ENCODE data around the gene STK32C. TPM values are rescaled to one million over a fixed set of nuclear protein-coding genes. Genes with fewer than 3 reads are reported as not detected.

Gene STK32C
- total and polyA plus RNA-seq, 2 experiments from 2014 or later, result 8.8 to 9.8 TPM

DNA sequence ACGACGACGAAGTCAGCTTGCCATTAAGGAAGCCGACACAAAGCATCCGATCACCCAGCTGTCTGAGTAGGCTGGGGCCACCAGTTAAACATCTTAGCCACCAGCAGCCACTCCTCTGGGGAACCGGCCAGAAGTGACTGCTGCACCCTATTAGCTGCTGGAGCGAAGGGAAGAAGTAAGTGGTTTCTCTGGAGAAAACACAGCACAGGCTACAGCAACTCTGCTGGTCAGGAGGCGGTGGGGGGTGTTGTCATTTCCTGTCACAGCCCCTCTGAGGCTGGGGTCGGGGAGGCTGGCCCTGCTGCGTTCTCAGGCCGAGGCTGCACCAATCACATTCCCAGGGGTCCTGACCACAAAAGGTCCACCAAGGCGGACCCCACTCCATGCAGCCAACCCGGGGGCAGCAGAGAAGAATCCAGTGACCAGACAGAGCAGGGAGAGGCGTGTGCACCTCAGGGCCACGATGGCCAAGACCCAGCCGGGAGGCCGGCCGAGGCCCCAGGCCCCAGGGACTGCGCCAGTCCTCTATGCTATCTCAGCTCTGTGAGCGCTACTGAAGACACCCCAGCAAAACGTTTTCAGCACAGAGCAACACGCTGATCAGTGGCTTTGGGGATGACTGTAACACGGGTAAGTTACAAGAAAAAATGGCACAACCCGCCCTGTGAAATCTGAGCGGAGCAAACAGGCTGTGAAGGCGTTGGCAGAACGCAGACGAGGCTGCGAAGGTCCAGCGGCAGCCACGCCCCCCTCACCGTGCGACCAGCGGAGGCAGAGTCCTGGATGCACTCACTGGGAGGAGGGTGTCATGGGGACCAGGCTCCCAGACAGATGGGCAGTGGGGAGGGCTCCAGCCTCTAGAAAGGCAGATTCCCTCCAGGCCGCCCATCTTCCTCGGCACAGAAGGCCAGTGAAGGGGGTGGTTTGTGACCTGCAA lies 24.8 kb downstream of the STK32C start:
- Histone ChIP-seq H3K27ac (no peak overlapping the region), H3K27me3 (replicated peaks; ENCODE audit: insufficient read depth) (peaks cover 23% of the 10 kb centered on the region; the same call in 1 of the 2 replicates), H3K9ac (no peak overlapping the region), H3K9me2 (ENCODE audit: insufficient read depth) (no peaks in the 10 kb centered on the region), H3K36me3 (ENCODE audit: low read depth) (no peaks in the 10 kb centered on the region), H3K4me3 (peak overlapping the region; percentile 11; the same call in 1 of the 2 replicates), H2AFZ (no peak overlapping the region), H3K4me2 (ENCODE audit: unreplicated experiment) (peak overlapping the region; percentile 28), H3K9me3 (ENCODE audit: low read depth) (no peaks in the 10 kb centered on the region), H3F3A (ENCODE audit: insufficient read depth) (no peaks in the 10 kb centered on the region), H3K79me2 (ENCODE audit: insufficient read depth) (no peaks in the 10 kb centered on the region), H4K20me1 (ENCODE audit: insufficient read depth) (no peaks in the 10 kb centered on the region), H3K4me1 (ENCODE audit: insufficient read depth) (peaks cover 3% of the 10 kb centered on the region)
- in situ Hi-C loops (cut with MboI), result no loop called here
- WGBS, 2 experiments (ENCODE audit: low coverage in 1 of 2, low lambda C conversion rate in 2 of 2, missing lambda C conversion rate in 2 of 2), result 11 to 14% methylated on average over 36 of the region's 36 CpGs
- DNase-seq, result peak; percentile 67
- no peak for TF ChIP-seq EZH2phosphoT487 (IDR thresholded peaks at IDR 0.05; ENCODE audit: insufficient read depth, low read depth)
- TF ChIP-seq EZH2 (IDR thresholded peaks at IDR 0.05; ENCODE audit: insufficient read depth, poor library complexity, severe bottlenecking), result no peak

DNA sequence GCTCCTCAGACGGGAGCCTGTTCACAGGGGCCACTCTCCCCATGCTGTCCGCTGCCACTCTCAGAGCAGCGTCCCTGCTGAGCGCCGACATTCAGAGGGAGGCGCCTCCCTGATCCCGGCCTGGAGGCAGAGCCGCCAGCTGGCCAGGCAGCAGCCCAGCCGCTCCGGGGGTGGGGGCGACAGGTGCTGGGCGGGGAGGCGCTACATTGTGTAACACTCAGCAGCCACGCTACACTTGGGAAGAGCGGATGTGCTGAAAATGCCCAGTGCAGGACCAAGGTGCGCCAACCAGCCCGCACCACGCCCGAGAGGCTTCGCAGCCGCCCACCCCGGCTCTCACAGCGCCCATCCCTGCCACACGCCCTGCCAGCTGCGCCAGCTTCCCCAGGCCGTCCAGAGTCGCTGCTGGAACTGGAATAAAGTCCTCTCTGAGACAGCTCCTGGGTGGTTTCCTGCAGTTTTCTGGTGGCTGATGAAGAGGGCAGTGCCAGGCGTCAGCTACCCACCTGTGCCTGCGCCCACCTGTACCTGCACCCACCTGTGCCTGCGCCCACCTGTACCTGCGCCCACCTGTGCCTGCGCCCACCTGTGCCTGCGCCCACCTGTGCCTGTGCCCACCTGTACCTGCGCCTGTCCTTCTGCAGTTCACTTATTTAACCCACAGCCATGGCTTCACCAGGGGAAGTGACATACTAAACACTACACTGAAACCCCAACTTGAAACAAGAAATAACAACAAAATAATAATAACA lies 25.7 kb downstream of the STK32C start:
- TF ChIP-seq EZH2phosphoT487 (IDR thresholded peaks at IDR 0.05; ENCODE audit: insufficient read depth, low read depth), result no peak
- Histone ChIP-seq H3K79me2 (ENCODE audit: insufficient read depth) (no peaks in the 10 kb centered on the region), H3K36me3 (ENCODE audit: low read depth) (no peaks in the 10 kb centered on the region), H3K9me3 (ENCODE audit: low read depth) (no peaks in the 10 kb centered on the region), H3K9me2 (ENCODE audit: insufficient read depth) (no peaks in the 10 kb centered on the region), H3K27ac (no peak overlapping the region), H3K4me2 (ENCODE audit: unreplicated experiment) (no peak overlapping the region), H3K4me3 (no peak overlapping the region), H3F3A (ENCODE audit: insufficient read depth) (no peaks in the 10 kb centered on the region), H3K9ac (no peak overlapping the region), H3K4me1 (ENCODE audit: insufficient read depth) (peaks cover 3% of the 10 kb centered on the region), H4K20me1 (ENCODE audit: insufficient read depth) (no peaks in the 10 kb centered on the region), H3K27me3 (replicated peaks; ENCODE audit: insufficient read depth) (peaks cover 21% of the 10 kb centered on the region; the same call in 1 of the 2 replicates), H2AFZ (no peak overlapping the region)
- DNase-seq, result no peak
- in situ Hi-C loops (cut with MboI), result no loop called here
- 45 to 50% methylated on average over 31 to 34 of the region's 34 CpGs for WGBS, 2 experiments (ENCODE audit: low coverage in 1 of 2, low lambda C conversion rate in 2 of 2, missing lambda C conversion rate in 2 of 2)

DNA sequence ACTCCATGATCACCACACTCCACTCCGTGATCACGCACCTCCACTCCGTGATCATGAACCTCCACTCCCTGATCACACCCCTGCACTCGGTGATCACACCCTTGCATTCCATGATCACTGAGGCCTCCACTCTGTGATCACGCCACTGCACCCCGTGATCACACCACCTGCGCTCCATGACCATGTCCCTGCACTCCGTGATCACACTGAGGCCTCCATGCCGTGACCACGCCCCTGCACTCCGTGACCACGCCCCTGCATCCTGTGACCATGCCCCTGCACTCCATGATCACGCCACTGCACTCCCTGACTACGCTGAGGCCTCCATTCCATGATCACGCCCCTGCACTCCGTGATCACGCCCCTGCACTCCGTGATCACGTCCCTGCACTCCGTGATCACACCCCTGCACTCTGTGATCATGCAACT lies 27.1 kb downstream of the STK32C start:
- H2AFZ ChIP-seq, result no peak overlapping the region
- no peak overlapping the region for H3K27ac ChIP-seq
- H4K20me1 ChIP-seq (ENCODE audit: insufficient read depth), result no peaks in the 10 kb centered on the region
- no peaks in the 10 kb centered on the region for H3F3A ChIP-seq (ENCODE audit: insufficient read depth)
- in situ Hi-C loops (cut with MboI), result no loop called here
- H3K4me1 ChIP-seq (ENCODE audit: insufficient read depth), result peaks cover 3% of the 10 kb centered on the region
- TF ChIP-seq EZH2 (IDR thresholded peaks at IDR 0.05; ENCODE audit: insufficient read depth, poor library complexity, severe bottlenecking), result no peak
- no peak overlapping the region for H3K4me2 ChIP-seq (ENCODE audit: unreplicated experiment)
- 78 to 85% methylated on average over 19 to 20 of the region's 20 CpGs for WGBS, 2 experiments (ENCODE audit: low coverage in 1 of 2, low lambda C conversion rate in 2 of 2, missing lambda C conversion rate in 2 of 2)
- DNase-seq, result no peak
- no peaks in the 10 kb centered on the region for H3K36me3 ChIP-seq (ENCODE audit: low read depth)
- H3K79me2 ChIP-seq (ENCODE audit: insufficient read depth), result no peaks in the 10 kb centered on the region
- no peaks in the 10 kb centered on the region for H3K9me2 ChIP-seq (ENCODE audit: insufficient read depth)
- no peak overlapping the region for H3K9ac ChIP-seq
- peaks cover 21% of the 10 kb centered on the region; the same call in 1 of the 2 replicates for H3K27me3 ChIP-seq (replicated peaks; ENCODE audit: insufficient read depth)
- H3K9me3 ChIP-seq (ENCODE audit: low read depth), result no peaks in the 10 kb centered on the region
- H3K4me3 ChIP-seq, result no peak overlapping the region

DNA sequence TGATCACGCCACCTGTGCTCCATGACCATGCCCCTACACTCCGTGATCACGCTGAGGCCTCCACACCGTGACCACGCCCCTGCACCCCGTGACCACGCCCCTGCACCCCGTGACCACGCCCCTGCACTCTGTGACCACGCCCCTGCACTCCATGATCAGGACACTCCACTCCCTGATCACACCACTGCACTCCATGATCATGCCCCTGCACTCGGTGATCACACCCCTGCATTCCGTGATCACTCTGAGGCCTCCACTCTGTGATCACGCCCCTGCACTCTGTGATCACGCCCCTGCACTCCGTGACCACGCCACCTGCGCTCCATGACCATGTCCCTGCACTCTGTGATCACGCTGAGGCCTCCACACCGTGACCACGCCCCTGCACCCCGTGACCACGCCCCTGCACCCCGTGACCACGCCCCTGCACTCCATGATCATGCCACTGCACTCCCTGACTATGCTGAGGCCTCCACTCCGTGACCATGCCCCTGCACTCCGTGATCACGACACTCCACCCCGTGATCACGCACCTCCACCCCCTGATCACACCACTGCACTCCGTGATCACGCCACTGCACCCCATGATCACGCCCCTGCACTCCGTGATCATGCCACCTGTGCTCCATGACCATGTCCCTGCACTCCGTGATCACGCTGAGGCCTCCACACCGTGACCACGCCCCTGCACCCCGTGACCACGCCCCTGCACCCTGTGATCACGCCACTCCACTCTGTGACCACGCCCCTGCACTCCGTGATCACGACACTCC lies 27.7 kb downstream of the STK32C start:
- H3K27me3 ChIP-seq (replicated peaks; ENCODE audit: insufficient read depth), result peaks cover 18% of the 10 kb centered on the region; the same call in 1 of the 2 replicates
- H3K9ac ChIP-seq, result no peak overlapping the region
- no peak for TF ChIP-seq EZH2phosphoT487 (IDR thresholded peaks at IDR 0.05; ENCODE audit: insufficient read depth, low read depth)
- no peaks in the 10 kb centered on the region for H3K9me3 ChIP-seq (ENCODE audit: low read depth)
- no peaks in the 10 kb centered on the region for H3K79me2 ChIP-seq (ENCODE audit: insufficient read depth)
- no peaks in the 10 kb centered on the region for H4K20me1 ChIP-seq (ENCODE audit: insufficient read depth)
- WGBS, 2 experiments (ENCODE audit: low coverage in 1 of 2, low lambda C conversion rate in 2 of 2, missing lambda C conversion rate in 2 of 2), result 88 to 95% methylated on average over 23 to 43 of the region's 43 CpGs
- no peak overlapping the region for H3K27ac ChIP-seq
- no peak overlapping the region for H2AFZ ChIP-seq
- no peaks in the 10 kb centered on the region for H3F3A ChIP-seq (ENCODE audit: insufficient read depth)
- no peak overlapping the region for H3K4me2 ChIP-seq (ENCODE audit: unreplicated experiment)
- H3K4me3 ChIP-seq, result no peak overlapping the region
- no peak for DNase-seq
- no peaks in the 10 kb centered on the region for H3K36me3 ChIP-seq (ENCODE audit: low read depth)
- in situ Hi-C loops (cut with MboI), result no loop called here
- peaks cover 3% of the 10 kb centered on the region for H3K4me1 ChIP-seq (ENCODE audit: insufficient read depth)
- H3K9me2 ChIP-seq (ENCODE audit: insufficient read depth), result no peaks in the 10 kb centered on the region

All from GM23248 (cell line).